Neural cell (in vitro differentiated cells): ENCODE measurements around the gene AKR7A3. TPM values are rescaled to one million over a fixed set of nuclear protein-coding genes. Genes with fewer than 3 reads are reported as not detected.

Experiments used
- H2AFZ ChIP-seq: fragments of 200-600, 300-800 bp; sonication (generic), shearing (Covaris generic); 2 replicates; pipeline ENCODE4 v1.6.0; 2014; ENCODE audit warnings: low read depth, mild to moderate bottlenecking, antibody characterized with exemption, low read length, moderate library complexity
- H3F3A ChIP-seq: fragments of 200-600 bp; shearing (Covaris generic); 2 replicates; pipeline ENCODE4 v1.6.1; 2016; ENCODE audit warnings: mild to moderate bottlenecking, moderate library complexity, mixed read lengths, antibody characterized with exemption, low read length; ENCODE audit not compliant: insufficient read depth, poor library complexity, severe bottlenecking
- H3K27ac ChIP-seq: fragments of 200-600, 300-800 bp; sonication (generic), shearing (Covaris generic); 2 replicates; pipeline ENCODE4 v1.5.1; 2014; ENCODE audit warnings: mild to moderate bottlenecking, low read length, moderate library complexity
- H3K27me3 ChIP-seq: fragments of 300-800, 200-600 bp; sonication (generic), shearing (Covaris generic); 2 replicates; pipeline ENCODE4 v1.6.0; 2014; ENCODE audit warnings: mild to moderate bottlenecking, low read depth, low read length, moderate library complexity; ENCODE audit not compliant: insufficient read depth
- H3K36me3 ChIP-seq: fragments of 300-800, 200-600 bp; sonication (generic), shearing (Covaris generic); 2 replicates; pipeline ENCODE4 v1.5.1; 2014; ENCODE audit warnings: mild to moderate bottlenecking, antibody characterized with exemption, low read length, moderate library complexity; ENCODE audit not compliant: insufficient read depth
- H3K4me2 ChIP-seq: fragments of 300-800, 200-600 bp; sonication (generic), shearing (Covaris generic); 2 replicates; pipeline ENCODE4 v1.6.0; 2014; ENCODE audit warnings: mild to moderate bottlenecking, low read length
- H3K4me3 ChIP-seq: fragments of 300-800, 200-600 bp; sonication (generic), shearing (Covaris generic); 2 replicates; pipeline ENCODE4 v1.5.1; 2014; ENCODE audit warnings: mild to moderate bottlenecking, low read length, moderate library complexity
- H3K79me2 ChIP-seq: fragments of 200-600 bp; shearing (Covaris generic); replicated peaks from 2 replicates; pipeline ENCODE4 v1.6.0; 2014; ENCODE audit warnings: mild to moderate bottlenecking, low read length, moderate library complexity; ENCODE audit not compliant: insufficient read depth
- H3K9ac ChIP-seq: fragments of 300-800, 200-600 bp; sonication (generic), shearing (Covaris generic); 2 replicates; pipeline ENCODE4 v1.6.1; 2016; ENCODE audit warnings: mild to moderate bottlenecking, low read length, mixed read lengths
- H3K9me2 ChIP-seq: fragments of 200-600 bp; shearing (Covaris generic); 2 replicates; pipeline ENCODE4 v1.6.1; 2016; ENCODE audit warnings: mild to moderate bottlenecking, low read length, mixed read lengths; ENCODE audit not compliant: insufficient read depth
- H3K9me3 ChIP-seq: fragments of 200-600, 300-800 bp; sonication (generic), shearing (Covaris generic); 2 replicates; pipeline ENCODE4 v1.6.1; 2016; ENCODE audit warnings: mild to moderate bottlenecking, mixed run types, low read length, moderate library complexity, mixed read lengths
- H4K20me1 ChIP-seq: fragments of 200-600 bp; shearing (Covaris generic); 2 replicates; pipeline ENCODE4 v1.6.1; 2016; ENCODE audit warnings: mild to moderate bottlenecking, mixed run types; ENCODE audit not compliant: insufficient read depth
- EP300 ChIP-seq: fragments of 450-650 bp; conservative IDR thresholded peaks from 2 replicates; pipeline ENCODE4 v1.6.1; 2014; ENCODE audit warnings: antibody characterized with exemption, mild to moderate bottlenecking, moderate library complexity; ENCODE audit not compliant: poor library complexity, severe bottlenecking
- EZH2 ChIP-seq: fragments of 200-600, 300-800 bp; shearing (Covaris generic), sonication (generic); IDR thresholded peaks from 2 replicates; pipeline ENCODE4 v1.6.1; 2014; ENCODE audit warnings: antibody characterized with exemption, low read length, borderline replicate concordance, mild to moderate bottlenecking; ENCODE audit not compliant: insufficient read depth, poor library complexity, severe bottlenecking
- MXI1 ChIP-seq: fragments of 450-650 bp; conservative IDR thresholded peaks from 2 replicates; pipeline ENCODE4 v1.6.1; 2014; ENCODE audit warnings: antibody characterized with exemption, mild to moderate bottlenecking; ENCODE audit not compliant: poor library complexity, severe bottlenecking
- POLR2AphosphoS5 ChIP-seq: IDR thresholded peaks from 2 replicates; pipeline ENCODE4 v1.6.1; 2012
- RAD21 ChIP-seq: fragments of 450-650 bp; conservative IDR thresholded peaks from 2 replicates; pipeline ENCODE4 v1.6.1; 2014; ENCODE audit warnings: antibody characterized with exemption, mild to moderate bottlenecking, moderate library complexity
- SMC3 ChIP-seq: fragments of 450-650 bp; conservative IDR thresholded peaks from 2 replicates; pipeline ENCODE4 v1.6.1; 2014; ENCODE audit warnings: antibody characterized with exemption, mild to moderate bottlenecking, moderate library complexity; ENCODE audit not compliant: poor library complexity
- TAF1 ChIP-seq: IDR thresholded peaks from 2 replicates; pipeline ENCODE4 v1.6.1; 2012; ENCODE audit warnings: low read depth
- polyA plus RNA-seq: library from polyadenylated mRNA; depleted of rRNA; stranded (reverse); fragments of >200 nt; gene quantifications from 2 replicates; pipeline ENCODE4 v1.2.3, GENCODE V29; 2014
- TF ChIP-seq, protein P1 (sequence below): IDR thresholded peaks from 2 replicates; pipeline ENCODE4 v1.6.1; 2012; ENCODE audit warnings: borderline replicate concordance
- TF ChIP-seq, protein P2 (sequence below): fragments of 450-650 bp; IDR thresholded peaks from 2 replicates; pipeline ENCODE4 v1.5.1; 2014; ENCODE audit warnings: antibody characterized with exemption, mild to moderate bottlenecking, moderate library complexity; ENCODE audit not compliant: poor library complexity, severe bottlenecking

Gene AKR7A3
- polyA plus RNA-seq, 1 donor from 2014 or later, result 2.9 TPM

DNA sequence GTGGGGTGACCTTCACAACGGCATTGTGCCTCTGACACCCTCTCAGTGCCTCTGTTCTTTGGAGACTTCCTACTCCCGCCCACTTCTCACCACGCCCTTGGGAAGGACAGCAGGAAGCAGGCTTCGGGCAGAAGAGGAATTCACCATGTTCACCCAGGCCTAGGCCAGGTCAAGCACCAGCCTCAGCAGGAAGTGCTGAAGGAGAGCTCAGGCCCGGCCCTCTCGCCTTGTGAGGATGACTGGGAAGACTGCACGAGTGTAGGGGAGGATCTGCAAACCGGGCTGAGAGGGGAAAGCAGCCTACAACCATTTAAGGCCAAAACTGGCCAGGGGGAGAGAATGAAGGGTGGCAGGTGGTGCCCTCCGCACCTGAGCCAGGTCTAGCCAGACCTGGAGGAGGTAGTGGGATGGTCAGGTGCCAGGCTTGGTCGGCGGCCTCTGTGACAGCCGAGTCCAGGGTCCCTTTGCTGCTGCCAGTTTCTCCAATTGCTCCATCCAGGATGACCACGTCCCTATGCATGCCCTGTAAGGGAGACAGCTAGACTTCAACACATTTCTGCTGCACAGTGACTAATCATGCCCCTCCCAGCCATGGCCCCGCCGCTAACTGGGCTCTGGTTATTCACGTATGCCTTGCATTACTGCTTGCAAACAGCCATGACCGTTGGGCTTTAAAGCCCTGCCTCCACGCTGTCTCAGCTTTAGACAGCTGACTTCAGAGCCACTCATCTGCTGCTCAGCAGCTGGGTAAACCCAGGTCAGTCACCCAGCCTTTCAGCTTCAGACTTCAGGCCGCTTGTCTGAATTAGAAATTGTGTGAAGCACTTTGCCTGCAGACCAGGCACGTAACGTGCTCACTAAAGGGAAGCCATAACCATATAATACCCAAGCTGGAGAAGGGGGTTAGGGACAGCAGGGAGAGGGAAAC is 28.1 kb downstream of the AKR7A3 start:
- Histone ChIP-seq H2AFZ (no peak overlapping the region), H3K79me2 (no peaks in the 10 kb centered on the region), H3K9me3 (no peaks in the 10 kb centered on the region), H3K27me3 (no peaks in the 10 kb centered on the region), H4K20me1 (no peaks in the 10 kb centered on the region), H3F3A (no peaks in the 10 kb centered on the region), H3K9ac (no peak overlapping the region), H3K4me2 (no peak overlapping the region), H3K36me3 (no peaks in the 10 kb centered on the region), H3K4me3 (no peak overlapping the region), H3K9me2 (no peaks in the 10 kb centered on the region), H3K27ac (no peak overlapping the region)
- TF ChIP-seq, protein P1, sequence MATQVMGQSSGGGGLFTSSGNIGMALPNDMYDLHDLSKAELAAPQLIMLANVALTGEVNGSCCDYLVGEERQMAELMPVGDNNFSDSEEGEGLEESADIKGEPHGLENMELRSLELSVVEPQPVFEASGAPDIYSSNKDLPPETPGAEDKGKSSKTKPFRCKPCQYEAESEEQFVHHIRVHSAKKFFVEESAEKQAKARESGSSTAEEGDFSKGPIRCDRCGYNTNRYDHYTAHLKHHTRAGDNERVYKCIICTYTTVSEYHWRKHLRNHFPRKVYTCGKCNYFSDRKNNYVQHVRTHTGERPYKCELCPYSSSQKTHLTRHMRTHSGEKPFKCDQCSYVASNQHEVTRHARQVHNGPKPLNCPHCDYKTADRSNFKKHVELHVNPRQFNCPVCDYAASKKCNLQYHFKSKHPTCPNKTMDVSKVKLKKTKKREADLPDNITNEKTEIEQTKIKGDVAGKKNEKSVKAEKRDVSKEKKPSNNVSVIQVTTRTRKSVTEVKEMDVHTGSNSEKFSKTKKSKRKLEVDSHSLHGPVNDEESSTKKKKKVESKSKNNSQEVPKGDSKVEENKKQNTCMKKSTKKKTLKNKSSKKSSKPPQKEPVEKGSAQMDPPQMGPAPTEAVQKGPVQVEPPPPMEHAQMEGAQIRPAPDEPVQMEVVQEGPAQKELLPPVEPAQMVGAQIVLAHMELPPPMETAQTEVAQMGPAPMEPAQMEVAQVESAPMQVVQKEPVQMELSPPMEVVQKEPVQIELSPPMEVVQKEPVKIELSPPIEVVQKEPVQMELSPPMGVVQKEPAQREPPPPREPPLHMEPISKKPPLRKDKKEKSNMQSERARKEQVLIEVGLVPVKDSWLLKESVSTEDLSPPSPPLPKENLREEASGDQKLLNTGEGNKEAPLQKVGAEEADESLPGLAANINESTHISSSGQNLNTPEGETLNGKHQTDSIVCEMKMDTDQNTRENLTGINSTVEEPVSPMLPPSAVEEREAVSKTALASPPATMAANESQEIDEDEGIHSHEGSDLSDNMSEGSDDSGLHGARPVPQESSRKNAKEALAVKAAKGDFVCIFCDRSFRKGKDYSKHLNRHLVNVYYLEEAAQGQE, result no peak
- TF ChIP-seq POLR2AphosphoS5 (no peak), RAD21 (no peak), SMC3 (no peak), EP300 (no peak), MXI1 (no peak)
- TF ChIP-seq, protein P2, sequence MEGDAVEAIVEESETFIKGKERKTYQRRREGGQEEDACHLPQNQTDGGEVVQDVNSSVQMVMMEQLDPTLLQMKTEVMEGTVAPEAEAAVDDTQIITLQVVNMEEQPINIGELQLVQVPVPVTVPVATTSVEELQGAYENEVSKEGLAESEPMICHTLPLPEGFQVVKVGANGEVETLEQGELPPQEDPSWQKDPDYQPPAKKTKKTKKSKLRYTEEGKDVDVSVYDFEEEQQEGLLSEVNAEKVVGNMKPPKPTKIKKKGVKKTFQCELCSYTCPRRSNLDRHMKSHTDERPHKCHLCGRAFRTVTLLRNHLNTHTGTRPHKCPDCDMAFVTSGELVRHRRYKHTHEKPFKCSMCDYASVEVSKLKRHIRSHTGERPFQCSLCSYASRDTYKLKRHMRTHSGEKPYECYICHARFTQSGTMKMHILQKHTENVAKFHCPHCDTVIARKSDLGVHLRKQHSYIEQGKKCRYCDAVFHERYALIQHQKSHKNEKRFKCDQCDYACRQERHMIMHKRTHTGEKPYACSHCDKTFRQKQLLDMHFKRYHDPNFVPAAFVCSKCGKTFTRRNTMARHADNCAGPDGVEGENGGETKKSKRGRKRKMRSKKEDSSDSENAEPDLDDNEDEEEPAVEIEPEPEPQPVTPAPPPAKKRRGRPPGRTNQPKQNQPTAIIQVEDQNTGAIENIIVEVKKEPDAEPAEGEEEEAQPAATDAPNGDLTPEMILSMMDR, result no peak

DNA sequence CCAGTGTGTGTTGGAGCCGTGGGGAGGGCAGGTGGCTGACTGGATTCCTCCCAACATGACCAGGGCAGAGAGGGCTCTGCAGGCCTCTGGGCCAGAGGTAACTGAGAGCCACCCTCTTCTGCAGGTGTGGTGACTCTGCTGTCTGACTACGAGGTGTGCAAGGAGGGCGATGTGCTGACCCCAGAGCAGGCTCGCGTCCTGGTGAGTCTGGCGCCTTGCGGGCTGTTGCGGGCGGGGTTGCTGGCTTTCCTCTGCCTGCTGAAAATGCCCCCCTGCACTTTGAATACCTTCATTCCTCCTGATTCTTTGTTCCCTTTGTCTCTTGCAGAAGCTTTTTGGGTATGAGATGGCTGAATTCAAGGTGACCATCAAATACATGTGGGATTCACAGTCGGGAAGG is 30.2 kb downstream of the AKR7A3 start:
- H3K27ac ChIP-seq, result no peak overlapping the region
- no peak overlapping the region for H3K9ac ChIP-seq
- no peak overlapping the region for H3K4me2 ChIP-seq

More for the DNA sequence above, 30.2 kb downstream of the AKR7A3 start:
- no peaks in the 10 kb centered on the region for H3K27me3 ChIP-seq
- peaks cover 3% of the 10 kb centered on the region for H3K79me2 ChIP-seq
- no peaks in the 10 kb centered on the region for H3K9me3 ChIP-seq
- H3K4me3 ChIP-seq, result no peak overlapping the region
- no peaks in the 10 kb centered on the region for H3K9me2 ChIP-seq
- H4K20me1 ChIP-seq, result no peaks in the 10 kb centered on the region
- no peak overlapping the region for H2AFZ ChIP-seq
- no peaks in the 10 kb centered on the region for H3F3A ChIP-seq
- H3K36me3 ChIP-seq, result no peaks in the 10 kb centered on the region
- TF ChIP-seq TAF1 (no peak), EZH2 (no peak), EP300 (no peak), MXI1 (no peak), SMC3 (no peak), RAD21 (no peak), POLR2AphosphoS5 (no peak)
- TF ChIP-seq, protein P2, result no peak
- TF ChIP-seq, protein P1, result no peak
